Urothelium cell line (cell line): ENCODE measurements around the gene ASB11.

Experiments used
- DNase-seq: peaks from one replicate; pipeline ENCODE4 v3.0.0; 2011; ENCODE audit warnings: low spot score, mixed read lengths
- FAIRE-seq: peaks from 2 replicates; lab custom pipeline; 2011; peaks lifted over from hg19 to GRCh38; lab: Jason Lieb, UNC

ASB11 gene

GRCh38 chrX:15235001-15235400, 80.4 kb downstream of the ASB11 start:
- no peak for DNase-seq
- FAIRE-seq, result no peak

DNA sequence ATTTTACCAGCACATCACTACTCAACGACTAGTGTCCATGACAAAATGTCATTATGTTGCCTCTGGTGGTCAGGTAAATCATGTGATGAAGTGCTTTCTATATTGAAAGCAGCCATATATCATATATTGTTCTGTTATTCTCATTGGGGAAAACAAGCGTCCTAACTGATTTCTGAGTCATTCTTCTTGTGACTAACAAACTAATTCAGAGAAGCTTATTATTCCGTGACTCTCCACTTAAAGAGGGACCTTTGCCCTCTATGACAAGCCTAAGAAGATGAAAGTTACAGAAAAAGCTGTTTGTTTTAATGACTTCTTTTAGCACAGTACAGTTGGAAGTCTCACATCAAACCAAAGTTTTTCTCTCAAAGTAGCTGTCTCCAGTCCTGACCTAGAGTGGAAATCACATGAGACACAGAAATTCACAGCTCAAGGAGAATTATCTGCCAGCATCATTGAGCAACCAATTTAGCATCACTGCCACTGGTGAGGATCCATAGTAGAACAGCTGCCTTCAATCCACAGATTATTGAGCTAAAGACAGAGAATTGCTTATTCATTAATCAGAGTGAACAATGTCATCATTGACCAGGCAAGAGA, 81.9 kb downstream of the ASB11 start:
- no peak for DNase-seq
- FAIRE-seq, result no peak
